ENCODE measurements around the gene KIAA0930. TPM values are rescaled to one million over a fixed set of nuclear protein-coding genes. Genes with fewer than 3 reads are reported as not detected.

KIAA0930 gene
- total RNA-seq, 3 donors from 2014 or later (not counting 1 experiment from before 2014, with no cell fraction given) = 32.6 to 39.1 (median 38.4) TPM

- H3K4me3 Mint-ChIP-seq = no peak overlapping the region
- intact Hi-C loops (cut with micrococcal nuclease) = no loop called here
- no peak for DNase-seq
- Histone ChIP-seq H3K4me1 (ENCODE audit: control insufficient read depth, insufficient read depth, low read length) (no peaks in the 10 kb centered on the region), H3K27me3 (ENCODE audit: control insufficient read depth, insufficient read depth, low read length) (no peaks in the 10 kb centered on the region), H3K27ac (ENCODE audit: low read length) (no peak overlapping the region), H3K4me3 (ENCODE audit: low read length) (no peak overlapping the region), H3K9me3 (ENCODE audit: control insufficient read depth, insufficient read depth, low read length) (no peaks in the 10 kb centered on the region), H3K36me3 (ENCODE audit: control insufficient read depth, insufficient read depth, low read length) (peaks cover 41% of the 10 kb centered on the region)
- ATAC-seq = no peak
- no peaks in the 10 kb centered on the region for H3K4me1 Mint-ChIP-seq
- no peak for TF ChIP-seq CTCF (IDR thresholded peaks at IDR 0.05)
- H3K27me3 Mint-ChIP-seq (ENCODE audit: low read depth in 2 of 2) = no peaks in the 10 kb centered on the region
- H3K36me3 Mint-ChIP-seq = no peaks in the 10 kb centered on the region
- WGBS (ENCODE audit: insufficient coverage) = 96% methylated on average over 34 of the region's 34 CpGs
- H3K27ac Mint-ChIP-seq = no peak overlapping the region
- H3K9me3 Mint-ChIP-seq = no peaks in the 10 kb centered on the region
Observed at GRCh38 chr22:45196926-45197605, 43.6 kb downstream of the KIAA0930 start.

GRCh38 chr22:45196308-45196707 lies 44.4 kb downstream of the KIAA0930 start:
- H3K27me3 ChIP-seq (ENCODE audit: control insufficient read depth, insufficient read depth, low read length) = no peaks in the 10 kb centered on the region
- ATAC-seq (no peak), DNase-seq (no peak)
- no peaks in the 10 kb centered on the region for H3K4me1 Mint-ChIP-seq
- 93% methylated on average over 16 of the region's 16 CpGs for WGBS (ENCODE audit: insufficient coverage)
- intact Hi-C loops (cut with micrococcal nuclease) = no loop called here
- no peak overlapping the region for H3K27ac Mint-ChIP-seq
- H3K27me3 Mint-ChIP-seq (ENCODE audit: low read depth in 2 of 2) = no peaks in the 10 kb centered on the region
- TF ChIP-seq CTCF (IDR thresholded peaks at IDR 0.05) = no peak
- H3K36me3 ChIP-seq (ENCODE audit: control insufficient read depth, insufficient read depth, low read length) = peaks cover 41% of the 10 kb centered on the region
- H3K27ac ChIP-seq (ENCODE audit: low read length) = no peak overlapping the region
- no peak overlapping the region for H3K4me3 ChIP-seq (ENCODE audit: low read length)
- H3K36me3 Mint-ChIP-seq = no peaks in the 10 kb centered on the region
- no peaks in the 10 kb centered on the region for H3K9me3 Mint-ChIP-seq
- H3K4me3 Mint-ChIP-seq = no peak overlapping the region
- H3K4me1 ChIP-seq (ENCODE audit: control insufficient read depth, insufficient read depth, low read length) = no peaks in the 10 kb centered on the region
- no peaks in the 10 kb centered on the region for H3K9me3 ChIP-seq (ENCODE audit: control insufficient read depth, insufficient read depth, low read length)

DNA sequence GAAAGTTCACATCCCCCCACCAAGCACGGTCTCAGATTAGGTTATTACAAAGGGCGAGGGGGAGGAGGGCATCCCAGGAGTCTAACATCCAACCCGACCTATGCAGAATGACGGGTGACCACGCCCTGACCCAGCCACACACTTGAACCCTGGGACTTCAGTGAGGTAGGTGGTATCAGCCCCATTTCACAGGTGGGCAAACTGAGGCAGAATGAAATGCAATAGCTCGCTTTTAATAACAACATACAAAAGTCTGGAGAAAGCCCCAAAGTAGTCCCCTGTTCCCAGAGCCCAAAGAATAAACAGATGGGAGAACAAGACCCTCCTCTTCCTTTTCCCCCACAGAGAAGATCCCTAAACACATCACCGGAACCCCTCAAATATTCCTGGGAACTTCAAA lies 45.1 kb downstream of the KIAA0930 start:
- Mint-ChIP-seq H3K4me3 (no peak overlapping the region), H3K36me3 (no peaks in the 10 kb centered on the region), H3K27ac (no peak overlapping the region), H3K9me3 (no peaks in the 10 kb centered on the region), H3K4me1 (no peaks in the 10 kb centered on the region), H3K27me3 (ENCODE audit: low read depth in 2 of 2) (no peaks in the 10 kb centered on the region)
- Histone ChIP-seq H3K36me3 (ENCODE audit: control insufficient read depth, insufficient read depth, low read length) (peaks cover 36% of the 10 kb centered on the region), H3K27me3 (ENCODE audit: control insufficient read depth, insufficient read depth, low read length) (no peaks in the 10 kb centered on the region), H3K27ac (ENCODE audit: low read length) (no peak overlapping the region), H3K4me1 (ENCODE audit: control insufficient read depth, insufficient read depth, low read length) (no peaks in the 10 kb centered on the region), H3K9me3 (ENCODE audit: control insufficient read depth, insufficient read depth, low read length) (no peaks in the 10 kb centered on the region), H3K4me3 (ENCODE audit: low read length) (no peak overlapping the region)
- DNase-seq = no peak
- WGBS (ENCODE audit: insufficient coverage) = 95% methylated on average over 7 of the region's 7 CpGs
- TF ChIP-seq CTCF (IDR thresholded peaks at IDR 0.05) = no peak
- intact Hi-C loops (cut with micrococcal nuclease) = no loop called here
- no peak for ATAC-seq

- intact Hi-C loops (cut with micrococcal nuclease) = no loop called here
Observed at GRCh38 chr22:45194686-45195085, 46.0 kb downstream of the KIAA0930 start.

More at GRCh38 chr22:45194686-45195085, 46.0 kb downstream of the KIAA0930 start:
- Mint-ChIP-seq H3K4me3 (no peak overlapping the region), H3K9me3 (no peaks in the 10 kb centered on the region), H3K4me1 (no peaks in the 10 kb centered on the region), H3K27me3 (ENCODE audit: low read depth in 2 of 2) (no peaks in the 10 kb centered on the region), H3K27ac (no peak overlapping the region), H3K36me3 (no peaks in the 10 kb centered on the region)
- WGBS (ENCODE audit: insufficient coverage) = 94% methylated on average over 17 of the region's 17 CpGs
- ATAC-seq = no peak
- TF ChIP-seq CTCF (IDR thresholded peaks at IDR 0.05) = no peak
- no peak for DNase-seq
- no peak overlapping the region for H3K4me3 ChIP-seq (ENCODE audit: low read length)
- H3K4me1 ChIP-seq (ENCODE audit: control insufficient read depth, insufficient read depth, low read length) = no peaks in the 10 kb centered on the region
- no peaks in the 10 kb centered on the region for H3K9me3 ChIP-seq (ENCODE audit: control insufficient read depth, insufficient read depth, low read length)
- H3K27ac ChIP-seq (ENCODE audit: low read length) = no peak overlapping the region
- peaks cover 32% of the 10 kb centered on the region for H3K36me3 ChIP-seq (ENCODE audit: control insufficient read depth, insufficient read depth, low read length)
- H3K27me3 ChIP-seq (ENCODE audit: control insufficient read depth, insufficient read depth, low read length) = no peaks in the 10 kb centered on the region

Measured in natural killer cell (primary cell).